ENCODE measurements around the gene SYT17. TPM values are rescaled to one million over a fixed set of nuclear protein-coding genes. Genes with fewer than 3 reads are reported as not detected.

Gene SYT17, protein sequence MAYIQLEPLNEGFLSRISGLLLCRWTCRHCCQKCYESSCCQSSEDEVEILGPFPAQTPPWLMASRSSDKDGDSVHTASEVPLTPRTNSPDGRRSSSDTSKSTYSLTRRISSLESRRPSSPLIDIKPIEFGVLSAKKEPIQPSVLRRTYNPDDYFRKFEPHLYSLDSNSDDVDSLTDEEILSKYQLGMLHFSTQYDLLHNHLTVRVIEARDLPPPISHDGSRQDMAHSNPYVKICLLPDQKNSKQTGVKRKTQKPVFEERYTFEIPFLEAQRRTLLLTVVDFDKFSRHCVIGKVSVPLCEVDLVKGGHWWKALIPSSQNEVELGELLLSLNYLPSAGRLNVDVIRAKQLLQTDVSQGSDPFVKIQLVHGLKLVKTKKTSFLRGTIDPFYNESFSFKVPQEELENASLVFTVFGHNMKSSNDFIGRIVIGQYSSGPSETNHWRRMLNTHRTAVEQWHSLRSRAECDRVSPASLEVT
- polyA plus RNA-seq (2013, experiment 1 of 2), result 19.4 TPM
- polyA plus RNA-seq (2013, experiment 2 of 2), result 21.3 TPM

DNA sequence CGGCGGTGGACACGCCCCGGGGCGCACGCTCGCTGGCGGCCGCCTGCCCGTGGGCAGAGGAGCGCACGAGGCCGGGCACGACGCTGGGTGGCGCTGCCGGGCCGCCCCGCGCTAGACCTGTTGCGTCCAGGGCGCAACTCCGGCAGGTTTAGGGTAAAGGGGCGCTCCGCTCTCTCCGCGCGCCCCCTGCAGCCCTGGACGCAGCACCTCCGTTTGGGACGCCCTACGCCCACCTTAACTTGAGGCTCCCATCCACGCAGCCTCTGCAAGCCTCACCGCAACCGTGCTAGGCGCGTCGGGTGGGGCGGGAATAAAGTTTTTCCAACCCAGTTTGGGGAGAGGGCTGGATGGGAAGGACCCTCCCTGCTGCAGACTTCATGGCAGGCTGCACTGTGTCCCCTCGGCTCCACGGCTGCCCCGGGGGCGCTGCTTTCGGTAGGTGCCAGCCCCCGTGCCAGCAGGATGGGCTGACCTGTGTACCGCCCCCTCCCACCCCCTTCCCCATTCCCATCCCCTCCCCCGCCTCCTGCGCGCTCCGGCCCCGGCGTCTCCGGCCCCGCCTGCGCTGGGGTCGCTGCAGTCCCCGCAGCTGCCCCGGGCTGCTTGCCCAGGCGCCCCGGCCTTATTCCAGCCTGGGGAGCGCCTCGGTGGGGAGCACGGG lies at the start of gene SYT17:
Gene SYT17, plus strand, starts transcription at position 531 of the 661 bp plus-strand sequence. CDS start 407 bp downstream, outside the sequence.
- H2BK5ac ChIP-seq (ENCODE audit: low read length), result peak within 1 kb of the TSS; percentile 67
- H3K27me3 ChIP-seq (ENCODE audit: control insufficient read depth in 3 of 3, insufficient read depth in 3 of 3, low read depth in 1 of 3, low read length in 3 of 3), result peaks cover 0 to 60% (median 14%) of the 10 kb centered on the region in 3 experiments
- peaks cover 0 to 5% of the 10 kb centered on the region in 2 donors for H3K9me3 ChIP-seq (replicated peaks in 1 of 2; ENCODE audit: control insufficient read depth in 2 of 2, insufficient read depth in 1 of 2, low read depth in 1 of 2, low read length in 2 of 2)
- H3K23ac ChIP-seq (ENCODE audit: low read depth, low read length, poor library complexity), result peak within 1 kb of the TSS; percentile 51
- H3K14ac ChIP-seq (ENCODE audit: low read length), result peak within 1 kb of the TSS; percentile 56
- H2BK15ac ChIP-seq (ENCODE audit: low read length), result peak within 1 kb of the TSS; percentile 79
- H3K4me1 ChIP-seq (ENCODE audit: control insufficient read depth in 2 of 2, insufficient read depth in 1 of 2, low read depth in 1 of 2, low read length in 2 of 2), result peaks cover 4 to 5% of the 10 kb centered on the region in 2 donors
- WGBS, 2 donors (ENCODE audit: extremely low coverage in 2 of 2, insufficient read length in 2 of 2, insufficient replicate concordance in 1 of 2), result no CpG with 5 or more reads among the region's 63 CpGs
- H3K79me1 ChIP-seq (ENCODE audit: low read depth, low read length), result peaks cover 2% of the 10 kb centered on the region
- H3K36me3 ChIP-seq (replicated peaks in 1 of 2; ENCODE audit: control insufficient read depth in 2 of 2, insufficient read depth in 2 of 2, low read length in 2 of 2), result no peaks in the 10 kb centered on the region
- H2AK5ac ChIP-seq (ENCODE audit: low read depth, low read length), result peak within 1 kb of the TSS; percentile 80
- no peak within 1 kb of the TSS for H3K27ac ChIP-seq (replicated peaks; ENCODE audit: low read length)
- peak; percentile 83 for DNase-seq (ENCODE audit: low spot score)
- H4K8ac ChIP-seq (ENCODE audit: low read depth, low read length), result no peak within 1 kb of the TSS
- no peak within 1 kb of the TSS for H3K4ac ChIP-seq (ENCODE audit: low read length)
- H3K18ac ChIP-seq (ENCODE audit: low read length), result peak within 1 kb of the TSS; percentile 98
- H2BK120ac ChIP-seq (ENCODE audit: low read depth, low read length), result peak within 1 kb of the TSS; percentile 76
- H3K9ac ChIP-seq (ENCODE audit: low read depth, low read length, poor library complexity), result peak within 1 kb of the TSS; percentile 93
- peak within 1 kb of the TSS; percentile 45 to 93 for H3K4me3 ChIP-seq (ENCODE audit: low read length in 2 of 2)
- peak within 1 kb of the TSS; percentile 48 for H4K91ac ChIP-seq (ENCODE audit: low read depth, low read length, poor library complexity)
- H2BK12ac ChIP-seq (ENCODE audit: low read length), result peak within 1 kb of the TSS; percentile 99
- peak within 1 kb of the TSS; percentile 87 for H3K4me2 ChIP-seq (ENCODE audit: insufficient read depth, low read length, poor library complexity, severe bottlenecking)
- peak within 1 kb of the TSS; percentile 95 for H2AFZ ChIP-seq (ENCODE audit: low read length)

- Histone ChIP-seq H3K14ac (ENCODE audit: low read length) (no peak overlapping the region), H3K27ac (replicated peaks; ENCODE audit: low read length) (no peak overlapping the region), H3K9ac (ENCODE audit: low read depth, low read length, poor library complexity) (no peak overlapping the region), H3K23ac (ENCODE audit: low read depth, low read length, poor library complexity) (no peak overlapping the region), H3K4ac (ENCODE audit: low read length) (no peak overlapping the region), H3K18ac (ENCODE audit: low read length) (no peak overlapping the region), H4K91ac (ENCODE audit: low read depth, low read length, poor library complexity) (no peak overlapping the region), H2AK5ac (ENCODE audit: low read depth, low read length) (no peak overlapping the region), H2BK5ac (ENCODE audit: low read length) (no peak overlapping the region), H3K36me3 (replicated peaks in 1 of 2; ENCODE audit: control insufficient read depth in 2 of 2, insufficient read depth in 2 of 2, low read length in 2 of 2) (peaks cover 0 to 2% of the 10 kb centered on the region in 2 donors), H2BK120ac (ENCODE audit: low read depth, low read length) (no peak overlapping the region), H4K8ac (ENCODE audit: low read depth, low read length) (no peak overlapping the region), H3K79me1 (ENCODE audit: low read depth, low read length) (no peaks in the 10 kb centered on the region), H3K9me3 (replicated peaks in 1 of 2; ENCODE audit: control insufficient read depth in 2 of 2, insufficient read depth in 1 of 2, low read depth in 1 of 2, low read length in 2 of 2) (peaks cover 0 to 8% of the 10 kb centered on the region in 2 donors), H3K4me1 (ENCODE audit: control insufficient read depth in 2 of 2, insufficient read depth in 1 of 2, low read depth in 1 of 2, low read length in 2 of 2) (peaks cover 3 to 6% of the 10 kb centered on the region in 2 donors), H2BK12ac (ENCODE audit: low read length) (no peak overlapping the region), H2AFZ (ENCODE audit: low read length) (no peak overlapping the region), H3K4me2 (ENCODE audit: insufficient read depth, low read length, poor library complexity, severe bottlenecking) (no peak overlapping the region), H3K27me3 (ENCODE audit: control insufficient read depth in 3 of 3, insufficient read depth in 3 of 3, low read depth in 1 of 3, low read length in 3 of 3) (peaks cover 0 to 20% (median 5%) of the 10 kb centered on the region in 3 experiments), H3K4me3 (ENCODE audit: low read length in 2 of 2) (no peak overlapping the region), H2BK15ac (ENCODE audit: low read length) (no peak overlapping the region)
- DNase-seq (ENCODE audit: low spot score), result no peak
- 100% methylated on average over 1 of the region's 6 CpGs for WGBS, 2 donors (ENCODE audit: extremely low coverage in 2 of 2, insufficient read length in 2 of 2, insufficient replicate concordance in 1 of 2)
Observed at GRCh38 chr16:19118938-19119431, 49.1 kb upstream of the SYT17 start.

DNA sequence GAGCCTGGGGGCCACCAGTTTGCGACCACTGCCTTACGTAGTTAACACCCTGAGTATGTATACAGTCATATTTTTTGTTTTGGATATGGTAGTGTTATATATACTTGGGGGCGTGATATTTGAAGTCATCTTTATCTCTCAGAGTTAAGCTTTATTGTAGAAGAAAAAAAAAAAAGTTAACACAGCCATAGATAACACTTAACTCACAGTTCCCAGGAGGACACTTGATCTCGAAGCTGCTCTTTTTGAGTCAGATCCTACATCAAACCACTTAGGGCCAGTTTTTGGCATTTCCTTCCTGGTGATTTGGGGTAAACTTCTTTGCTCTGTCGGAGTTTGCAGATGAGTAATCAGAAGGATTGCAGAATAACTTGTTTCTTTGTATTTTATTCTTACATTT lies 48.5 kb upstream of the SYT17 start:
- Histone ChIP-seq H3K4ac (ENCODE audit: low read length) (no peak overlapping the region), H3K14ac (ENCODE audit: low read length) (no peak overlapping the region), H3K27ac (replicated peaks; ENCODE audit: low read length) (no peak overlapping the region), H3K4me3 (ENCODE audit: low read length in 2 of 2) (no peak overlapping the region), H3K4me2 (ENCODE audit: insufficient read depth, low read length, poor library complexity, severe bottlenecking) (no peak overlapping the region), H3K36me3 (replicated peaks in 1 of 2; ENCODE audit: control insufficient read depth in 2 of 2, insufficient read depth in 2 of 2, low read length in 2 of 2) (peaks cover 0 to 2% of the 10 kb centered on the region in 2 donors), H4K91ac (ENCODE audit: low read depth, low read length, poor library complexity) (no peak overlapping the region), H3K27me3 (ENCODE audit: control insufficient read depth in 3 of 3, insufficient read depth in 3 of 3, low read depth in 1 of 3, low read length in 3 of 3) (peaks cover 0 to 15% (median 2%) of the 10 kb centered on the region in 3 experiments), H2AFZ (ENCODE audit: low read length) (no peak overlapping the region), H2AK5ac (ENCODE audit: low read depth, low read length) (no peak overlapping the region), H2BK12ac (ENCODE audit: low read length) (no peak overlapping the region), H3K18ac (ENCODE audit: low read length) (no peak overlapping the region), H3K79me1 (ENCODE audit: low read depth, low read length) (no peaks in the 10 kb centered on the region), H3K9ac (ENCODE audit: low read depth, low read length, poor library complexity) (no peak overlapping the region), H3K9me3 (replicated peaks in 1 of 2; ENCODE audit: control insufficient read depth in 2 of 2, insufficient read depth in 1 of 2, low read depth in 1 of 2, low read length in 2 of 2) (peaks cover 0 to 8% of the 10 kb centered on the region in 2 donors), H4K8ac (ENCODE audit: low read depth, low read length) (no peak overlapping the region), H2BK120ac (ENCODE audit: low read depth, low read length) (no peak overlapping the region), H2BK5ac (ENCODE audit: low read length) (no peak overlapping the region), H3K4me1 (ENCODE audit: control insufficient read depth in 2 of 2, insufficient read depth in 1 of 2, low read depth in 1 of 2, low read length in 2 of 2) (peaks cover under 1 to 6% of the 10 kb centered on the region in 2 donors), H2BK15ac (ENCODE audit: low read length) (no peak overlapping the region), H3K23ac (ENCODE audit: low read depth, low read length, poor library complexity) (no peak overlapping the region)
- WGBS, 2 donors (ENCODE audit: extremely low coverage in 2 of 2, insufficient read length in 2 of 2, insufficient replicate concordance in 1 of 2), result no CpG with 5 or more reads among the region's 5 CpGs
- no peak for DNase-seq (ENCODE audit: low spot score)
